Measurements from ENCODE around the gene PPARG.

The PPARG gene

DNA sequence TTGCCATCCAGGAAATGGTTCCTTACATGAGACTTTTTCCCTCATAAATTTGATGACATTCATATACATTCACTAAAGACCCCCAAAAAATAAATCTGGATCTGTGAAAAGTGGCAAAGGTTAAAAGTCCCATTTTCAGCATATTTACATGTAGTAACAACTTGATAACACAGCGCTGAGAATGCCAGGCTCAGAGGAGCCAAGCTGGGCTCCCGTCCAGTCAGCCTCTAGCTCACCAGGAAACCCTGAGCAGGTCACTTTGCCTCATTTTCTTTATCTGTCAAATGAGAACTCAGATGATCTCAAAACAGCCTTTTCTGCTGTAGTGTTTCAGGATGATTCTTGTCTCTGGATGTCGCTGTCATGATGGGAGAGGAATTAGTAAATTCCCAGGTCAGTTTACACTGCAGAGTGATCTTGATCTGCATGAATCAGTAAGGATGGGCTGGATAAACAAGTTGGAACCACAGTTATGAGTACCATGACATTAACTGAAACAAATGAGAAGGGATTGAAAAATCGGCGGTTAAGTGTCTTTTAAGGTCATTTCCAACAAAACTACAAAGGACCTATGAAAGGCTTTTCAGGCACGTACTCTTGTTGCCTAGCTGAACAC is 82.8 kb downstream of the PPARG start:
- TF ChIP-seq, protein P1, sequence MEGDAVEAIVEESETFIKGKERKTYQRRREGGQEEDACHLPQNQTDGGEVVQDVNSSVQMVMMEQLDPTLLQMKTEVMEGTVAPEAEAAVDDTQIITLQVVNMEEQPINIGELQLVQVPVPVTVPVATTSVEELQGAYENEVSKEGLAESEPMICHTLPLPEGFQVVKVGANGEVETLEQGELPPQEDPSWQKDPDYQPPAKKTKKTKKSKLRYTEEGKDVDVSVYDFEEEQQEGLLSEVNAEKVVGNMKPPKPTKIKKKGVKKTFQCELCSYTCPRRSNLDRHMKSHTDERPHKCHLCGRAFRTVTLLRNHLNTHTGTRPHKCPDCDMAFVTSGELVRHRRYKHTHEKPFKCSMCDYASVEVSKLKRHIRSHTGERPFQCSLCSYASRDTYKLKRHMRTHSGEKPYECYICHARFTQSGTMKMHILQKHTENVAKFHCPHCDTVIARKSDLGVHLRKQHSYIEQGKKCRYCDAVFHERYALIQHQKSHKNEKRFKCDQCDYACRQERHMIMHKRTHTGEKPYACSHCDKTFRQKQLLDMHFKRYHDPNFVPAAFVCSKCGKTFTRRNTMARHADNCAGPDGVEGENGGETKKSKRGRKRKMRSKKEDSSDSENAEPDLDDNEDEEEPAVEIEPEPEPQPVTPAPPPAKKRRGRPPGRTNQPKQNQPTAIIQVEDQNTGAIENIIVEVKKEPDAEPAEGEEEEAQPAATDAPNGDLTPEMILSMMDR (IDR thresholded peaks at IDR 0.05; ENCODE audit: borderline replicate concordance, insufficient read depth, low read depth, low read length): no peak
- no peak overlapping the region for H3K4me3 ChIP-seq (ENCODE audit: low read depth, low read length)

DNA sequence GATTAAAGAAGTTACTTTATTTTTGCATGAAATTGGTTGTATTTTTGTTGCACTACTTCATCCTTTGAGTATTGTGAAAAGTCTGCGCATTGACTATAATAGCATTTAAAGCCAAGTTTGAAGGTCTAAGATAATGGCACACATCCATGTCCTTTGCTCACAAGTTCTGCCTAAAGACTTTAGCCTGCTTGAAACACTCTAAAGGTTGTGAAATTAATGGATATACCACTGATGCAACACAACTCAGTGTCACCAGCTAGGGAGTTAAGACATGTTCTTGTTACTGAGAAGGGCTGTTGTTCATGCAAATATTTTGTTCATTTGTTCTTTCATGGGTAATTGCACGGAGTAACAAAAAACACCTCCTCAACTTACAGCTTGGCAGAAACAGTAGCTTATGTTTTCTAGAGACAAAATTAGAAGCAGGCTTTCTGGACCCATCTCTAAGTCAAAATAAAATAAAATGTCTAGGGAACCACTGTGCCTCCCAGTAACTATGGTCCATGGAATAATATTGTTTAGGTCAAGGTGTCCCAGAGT is 83.9 kb downstream of the PPARG start:
- H3K4me3 ChIP-seq (ENCODE audit: low read depth, low read length): no peak overlapping the region
- TF ChIP-seq, protein P1 (IDR thresholded peaks at IDR 0.05; ENCODE audit: borderline replicate concordance, insufficient read depth, low read depth, low read length): no peak

DNA sequence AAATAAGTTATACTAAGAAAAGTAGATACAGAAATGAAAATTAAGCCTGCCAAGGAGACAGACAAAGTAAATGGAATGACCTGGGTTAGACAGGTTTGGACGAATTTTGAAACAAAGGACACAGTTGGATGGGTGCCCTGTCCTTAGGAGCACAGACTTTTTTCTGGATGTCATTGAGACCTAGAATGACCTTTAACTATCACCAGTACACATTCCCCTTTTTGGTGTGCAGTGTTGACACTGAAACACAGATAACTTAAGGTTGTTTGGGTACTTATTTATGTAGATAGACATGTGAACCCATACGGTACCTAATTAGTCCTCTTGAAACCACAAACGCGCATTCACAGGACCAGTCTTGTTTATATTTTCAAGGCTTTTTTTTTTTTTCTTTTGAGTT is 86.7 kb downstream of the PPARG start:
- H3K4me3 ChIP-seq (ENCODE audit: low read depth, low read length): no peak overlapping the region
- TF ChIP-seq, protein P1 (IDR thresholded peaks at IDR 0.05; ENCODE audit: borderline replicate concordance, insufficient read depth, low read depth, low read length): no peak

DNA sequence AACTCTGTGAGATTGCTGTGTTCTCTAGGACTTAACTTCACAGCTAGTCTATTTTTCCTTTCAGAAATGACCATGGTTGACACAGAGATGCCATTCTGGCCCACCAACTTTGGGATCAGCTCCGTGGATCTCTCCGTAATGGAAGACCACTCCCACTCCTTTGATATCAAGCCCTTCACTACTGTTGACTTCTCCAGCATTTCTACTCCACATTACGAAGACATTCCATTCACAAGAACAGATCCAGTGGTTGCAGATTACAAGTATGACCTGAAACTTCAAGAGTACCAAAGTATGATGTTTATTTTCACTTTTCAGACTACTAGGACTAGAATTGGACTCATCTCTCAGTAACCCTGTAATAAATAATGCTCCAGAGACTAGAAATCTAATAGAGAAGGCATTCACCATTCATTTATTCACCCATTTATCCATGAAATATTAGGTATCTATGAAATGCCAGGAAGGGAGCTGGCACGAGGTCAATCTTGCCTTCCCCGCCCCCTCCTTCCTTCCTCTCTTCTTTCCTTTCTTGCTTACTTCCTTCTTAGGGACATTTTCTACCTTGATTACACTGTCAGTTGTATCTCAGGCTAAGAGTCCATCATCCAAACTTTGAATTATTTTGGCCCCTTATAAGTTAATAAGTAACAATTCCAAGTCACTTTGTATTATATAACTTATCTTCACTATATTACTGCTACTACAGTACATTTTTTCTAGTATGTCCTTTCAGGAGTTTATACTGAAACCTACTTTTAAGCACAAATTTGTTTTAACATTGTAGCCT is 91.0 kb downstream of the PPARG start:
- H3K4me3 ChIP-seq (ENCODE audit: low read depth, low read length): no peak overlapping the region
- TF ChIP-seq, protein P1 (IDR thresholded peaks at IDR 0.05; ENCODE audit: borderline replicate concordance, insufficient read depth, low read depth, low read length): no peak

- H3K4me3 ChIP-seq (ENCODE audit: low read depth, low read length): no peak overlapping the region
These were observed 91.6 kb downstream of the PPARG start for GRCh38 chr3:12380461-12380860.

DNA sequence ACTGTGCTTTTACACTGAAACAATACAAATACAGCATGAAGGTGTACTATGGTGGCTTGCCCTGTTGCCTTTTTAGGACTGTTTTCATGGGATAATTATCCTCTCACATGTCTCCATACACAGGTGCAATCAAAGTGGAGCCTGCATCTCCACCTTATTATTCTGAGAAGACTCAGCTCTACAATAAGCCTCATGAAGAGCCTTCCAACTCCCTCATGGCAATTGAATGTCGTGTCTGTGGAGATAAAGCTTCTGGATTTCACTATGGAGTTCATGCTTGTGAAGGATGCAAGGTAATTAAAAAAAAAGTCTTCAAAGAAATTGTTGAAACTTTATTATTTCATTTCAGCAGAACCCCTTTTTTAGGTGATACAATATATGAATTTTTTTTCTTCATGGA is 92.3 kb downstream of the PPARG start:
- TF ChIP-seq, protein P1 (IDR thresholded peaks at IDR 0.05; ENCODE audit: borderline replicate concordance, insufficient read depth, low read depth, low read length): no peak
- H3K4me3 ChIP-seq (ENCODE audit: low read depth, low read length): no peak overlapping the region

More at GRCh38 chr3:12380461-12380860, 91.6 kb downstream of the PPARG start:
- TF ChIP-seq, protein P1 (IDR thresholded peaks at IDR 0.05; ENCODE audit: borderline replicate concordance, insufficient read depth, low read depth, low read length): no peak
